Neural crest cell (in vitro differentiated cells): Measurements from ENCODE around the gene NMU. TPM values are rescaled to one million over a fixed set of nuclear protein-coding genes. Genes with fewer than 3 reads are reported as not detected.
A peak's percentile ranks its signal among the peaks of the same experiment; 100 is the strongest.
"Not testable (repeated sequence)": the region's sequence is repeated elsewhere in the genome, so short reads cannot be mapped to it uniquely, and the experiment has no call there.

ENCODE experiments used
- DNase-seq: peaks from one replicate; pipeline ENCODE4 v3.0.0; 2021; ENCODE audit warnings: low read depth, mixed read lengths, low spot score
- H3K27ac Mint-ChIP-seq: one replicate; pipeline ENCODE4 v1.8.0; 2021; ENCODE audit warnings: mild to moderate bottlenecking, mixed read lengths; ENCODE audit not compliant: unreplicated experiment
- H3K27me3 Mint-ChIP-seq: 2 replicates; pipeline ENCODE4 v1.8.0; 2021; ENCODE audit warnings: low read depth, mild to moderate bottlenecking, mixed read lengths
- H3K36me3 Mint-ChIP-seq: 2 replicates; pipeline ENCODE4 v1.8.0; 2021; ENCODE audit warnings: low read depth, mild to moderate bottlenecking, mixed read lengths
- H3K4me1 Mint-ChIP-seq: 2 replicates; pipeline ENCODE4 v1.8.0; 2021; ENCODE audit warnings: mixed read lengths
- H3K4me3 Mint-ChIP-seq: one replicate; pipeline ENCODE4 v1.8.0; 2021; ENCODE audit warnings: mild to moderate bottlenecking, mixed read lengths
- H3K9me3 Mint-ChIP-seq: 2 replicates; pipeline ENCODE4 v1.8.0; 2021; ENCODE audit warnings: mixed read lengths
- CTCF ChIP-seq: fragments of 200-600 bp; sonication (generic); conservative IDR thresholded peaks from 2 replicates; pipeline ENCODE4 v1.5.0; 2021; ENCODE audit warnings: antibody characterized with exemption, mild to moderate bottlenecking
- long read RNA-seq: library from polyadenylated mRNA; unstranded; transcript quantifications from one replicate; pipeline ENCODE4 v2.0.0, GENCODE V29; 2020
- total RNA-seq: library from RNA; stranded (reverse); gene quantifications from 2 replicates; pipeline ENCODE4 v1.2.1, GENCODE V29; 2021

NMU gene
- total RNA-seq, result 10.3 and 12.8 TPM in 2 replicates
- long read RNA-seq, transcript NMU-201 (10 exons, 816 nt), result major isoform, 6 of 8 reads
- long read RNA-seq, partial matches to known transcripts, result 1 of 8 reads
- long read RNA-seq, other reads (novel, unspliced or antisense), result 1 of 8 reads

- Mint-ChIP-seq H3K27me3 (peaks cover 37% of the 10 kb centered on the region), H3K4me1 (peaks cover 45% of the 10 kb centered on the region)
Measured at GRCh38 chr4:55635741-55636655, at the start of gene NMU. NMU (minus strand) TSS chr4:55636298; CDS start chr4:55636192, 106 bp downstream.

DNA sequence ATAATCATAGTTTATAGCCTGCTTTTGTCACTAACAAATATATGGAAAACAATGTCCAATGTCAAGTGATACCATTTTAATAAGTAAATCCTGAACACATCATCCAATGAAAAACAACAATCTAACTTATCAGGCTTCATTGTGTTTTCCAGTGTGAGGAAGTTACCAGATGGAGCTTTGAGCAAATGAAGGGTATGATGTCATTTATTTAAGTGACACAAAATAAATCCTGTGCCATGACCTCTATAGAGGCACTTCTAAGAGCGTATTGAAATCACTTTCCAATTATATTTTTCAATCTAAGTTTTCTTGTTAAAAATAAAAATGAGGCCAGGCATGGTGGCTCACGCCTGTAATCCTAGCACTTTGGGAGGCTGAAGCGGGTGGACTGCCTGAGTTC lies 48.2 kb upstream of the NMU start:
- Mint-ChIP-seq H3K4me3 (no peak overlapping the region), H3K4me1 (peaks cover 7% of the 10 kb centered on the region), H3K36me3 (no peaks in the 10 kb centered on the region), H3K27ac (no peak overlapping the region), H3K9me3 (no peaks in the 10 kb centered on the region), H3K27me3 (no peaks in the 10 kb centered on the region)
- no peak for TF ChIP-seq CTCF
- no peak for DNase-seq

More at GRCh38 chr4:55635741-55636655, at the start of gene NMU:
- H3K36me3 Mint-ChIP-seq, result peaks cover 5% of the 10 kb centered on the region
- peak within 1 kb of the TSS; percentile 87 for H3K4me3 Mint-ChIP-seq
- peak within 1 kb of the TSS; percentile 77 for H3K27ac Mint-ChIP-seq
- peak; percentile 11 for TF ChIP-seq CTCF
- peaks cover 6% of the 10 kb centered on the region for H3K9me3 Mint-ChIP-seq
- DNase-seq, result peak; percentile 23

DNA sequence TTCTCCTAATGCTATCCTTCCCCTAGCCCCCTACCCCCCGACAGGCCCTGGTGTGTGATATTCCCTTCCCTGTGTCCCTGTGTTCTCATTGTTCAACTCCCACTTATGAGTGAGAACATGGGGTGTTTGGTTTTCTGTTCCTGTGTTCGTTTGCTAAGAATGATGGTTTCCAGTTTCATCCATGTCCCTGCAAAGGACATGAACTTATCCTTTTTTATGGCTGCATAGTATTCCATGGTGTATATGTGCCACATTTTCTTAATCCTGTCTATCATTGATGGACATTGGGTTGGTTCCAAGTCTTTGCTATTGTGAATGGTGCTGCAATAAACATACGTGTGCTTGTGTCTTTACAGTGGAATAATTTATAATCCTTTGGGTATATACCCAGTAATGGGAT lies 46.7 kb upstream of the NMU start:
- not testable (repeated sequence) for DNase-seq, H3K4me3 Mint-ChIP-seq, H3K27ac Mint-ChIP-seq, H3K4me1 Mint-ChIP-seq, H3K27me3 Mint-ChIP-seq, H3K36me3 Mint-ChIP-seq, H3K9me3 Mint-ChIP-seq

GRCh38 chr4:55682295-55682694 lies 46.2 kb upstream of the NMU start:
- Mint-ChIP-seq H3K27ac (no peak overlapping the region), H3K27me3 (no peaks in the 10 kb centered on the region), H3K4me1 (peaks cover 7% of the 10 kb centered on the region), H3K36me3 (peaks cover 2% of the 10 kb centered on the region), H3K4me3 (no peak overlapping the region), H3K9me3 (peaks cover 6% of the 10 kb centered on the region)
- no peak for DNase-seq
- TF ChIP-seq CTCF, result no peak

DNA sequence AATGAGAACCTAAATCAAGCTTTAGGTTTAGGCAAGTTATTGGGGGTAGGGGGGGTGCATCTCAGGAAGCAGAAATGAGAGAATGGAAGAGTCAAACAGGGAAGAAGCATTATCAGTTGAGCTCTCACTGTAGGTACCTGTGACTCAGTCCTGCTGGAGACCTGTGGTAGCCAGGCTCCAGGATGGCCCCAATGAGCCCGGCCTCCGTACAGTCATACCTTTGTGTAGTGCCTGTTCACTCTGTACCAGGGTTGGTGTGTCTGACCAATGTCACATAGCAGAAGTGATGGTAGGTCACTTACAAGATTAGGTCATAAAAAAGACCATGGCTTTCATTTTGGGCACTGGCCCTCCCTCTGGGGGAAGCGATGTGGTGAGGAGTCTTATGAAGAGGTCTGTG lies 45.3 kb upstream of the NMU start:
- Mint-ChIP-seq H3K9me3 (peaks cover 6% of the 10 kb centered on the region), H3K27ac (no peak overlapping the region), H3K4me1 (peaks cover 7% of the 10 kb centered on the region), H3K36me3 (peaks cover 3% of the 10 kb centered on the region), H3K4me3 (no peak overlapping the region), H3K27me3 (no peaks in the 10 kb centered on the region)
- no peak for TF ChIP-seq CTCF
- DNase-seq, result no peak

DNA sequence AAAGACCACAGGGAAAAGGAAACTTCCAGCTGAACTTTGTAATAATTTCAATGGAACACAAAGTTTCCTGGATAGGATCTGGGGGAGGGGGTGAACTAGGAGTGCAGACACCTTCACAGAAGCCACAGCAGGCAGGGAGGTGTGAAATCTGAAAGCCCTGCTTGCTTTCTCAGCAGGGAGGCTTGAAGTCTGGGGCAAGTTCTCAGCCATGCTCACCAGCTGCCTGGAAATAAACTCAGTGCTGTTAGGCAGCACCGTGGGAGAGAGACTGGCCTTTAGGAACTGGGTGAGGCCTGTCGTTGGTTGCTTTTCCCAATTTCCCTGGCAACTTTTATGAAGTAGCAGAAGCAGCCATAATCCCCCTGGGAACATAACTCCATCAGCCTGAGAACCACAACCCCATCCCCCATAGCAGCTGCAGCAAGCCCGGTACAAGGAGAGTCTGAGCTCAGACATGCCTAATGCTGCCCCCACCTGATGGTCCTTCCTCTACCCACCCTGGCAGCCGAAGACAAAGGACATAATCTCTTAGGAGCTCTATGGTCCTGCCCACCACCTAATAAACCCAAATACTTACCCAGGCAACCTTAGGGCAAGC lies 39.2 kb upstream of the NMU start:
- H3K36me3 Mint-ChIP-seq, result peaks cover 3% of the 10 kb centered on the region
- peaks cover 4% of the 10 kb centered on the region for H3K4me1 Mint-ChIP-seq
- peaks cover 8% of the 10 kb centered on the region for H3K9me3 Mint-ChIP-seq
- no peak for DNase-seq
- no peak for TF ChIP-seq CTCF
- H3K4me3 Mint-ChIP-seq, result no peak overlapping the region
- no peaks in the 10 kb centered on the region for H3K27me3 Mint-ChIP-seq
- no peak overlapping the region for H3K27ac Mint-ChIP-seq
